Hepatic stellate cell (primary cell): ENCODE measurements around the gene LRRC27.
A peak's percentile ranks its signal among the peaks of the same experiment; 100 is the strongest.
"Not testable (repeated sequence)": the region's sequence is repeated elsewhere in the genome, so short reads cannot be mapped to it uniquely, and the experiment has no call there.

Experiments
- DNase-seq: peaks from one replicate; pipeline ENCODE4 v3.0.0; 2011; ENCODE audit warnings: low spot score

LRRC27 gene

DNA sequence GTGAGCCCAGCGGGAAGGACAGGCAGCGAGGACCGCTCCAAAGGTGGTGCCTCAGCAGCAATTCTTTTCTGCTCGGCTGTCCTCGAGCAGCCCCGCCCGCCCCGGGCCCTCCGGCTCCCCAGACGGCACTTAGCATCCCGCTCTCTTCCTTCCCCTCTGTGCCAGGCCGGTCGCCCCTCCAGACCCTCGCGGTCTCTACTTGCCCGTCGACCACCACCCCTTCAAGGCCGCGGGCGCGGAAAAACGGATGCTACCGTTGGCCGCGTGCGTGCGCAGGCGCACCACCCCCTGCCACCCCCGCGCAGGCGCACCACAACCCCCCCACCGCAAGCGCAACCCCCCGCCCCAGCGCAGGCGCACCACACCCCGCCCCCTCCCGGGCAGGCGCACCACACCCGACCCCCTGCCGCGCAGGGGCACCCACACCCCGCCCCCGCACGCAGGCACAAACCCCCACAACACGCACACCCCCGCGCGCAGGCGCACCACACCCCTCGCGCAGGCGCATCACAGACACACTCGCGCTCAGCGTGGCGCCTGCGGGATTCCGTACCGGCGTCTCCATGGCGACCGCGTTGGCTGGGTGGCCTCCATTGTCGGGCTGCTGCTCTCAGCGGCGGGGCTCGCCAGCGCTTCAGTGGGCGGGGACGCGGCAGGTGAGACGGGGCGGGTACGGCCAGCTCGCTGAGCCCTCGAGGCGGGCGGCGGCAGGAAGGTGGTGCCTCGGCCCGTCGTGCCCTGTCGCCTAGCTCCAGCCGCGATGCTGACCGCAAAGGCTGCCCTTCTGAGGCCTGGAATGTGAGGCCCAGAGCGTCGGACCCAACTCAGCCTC is at the start of gene LRRC27:
TSS of gene LRRC27 (plus strand) at position 593 of the 832 bp plus-strand sequence. CDS start 1,332 bp downstream, outside the sequence.
- DNase-seq: peak; percentile 100

DNA sequence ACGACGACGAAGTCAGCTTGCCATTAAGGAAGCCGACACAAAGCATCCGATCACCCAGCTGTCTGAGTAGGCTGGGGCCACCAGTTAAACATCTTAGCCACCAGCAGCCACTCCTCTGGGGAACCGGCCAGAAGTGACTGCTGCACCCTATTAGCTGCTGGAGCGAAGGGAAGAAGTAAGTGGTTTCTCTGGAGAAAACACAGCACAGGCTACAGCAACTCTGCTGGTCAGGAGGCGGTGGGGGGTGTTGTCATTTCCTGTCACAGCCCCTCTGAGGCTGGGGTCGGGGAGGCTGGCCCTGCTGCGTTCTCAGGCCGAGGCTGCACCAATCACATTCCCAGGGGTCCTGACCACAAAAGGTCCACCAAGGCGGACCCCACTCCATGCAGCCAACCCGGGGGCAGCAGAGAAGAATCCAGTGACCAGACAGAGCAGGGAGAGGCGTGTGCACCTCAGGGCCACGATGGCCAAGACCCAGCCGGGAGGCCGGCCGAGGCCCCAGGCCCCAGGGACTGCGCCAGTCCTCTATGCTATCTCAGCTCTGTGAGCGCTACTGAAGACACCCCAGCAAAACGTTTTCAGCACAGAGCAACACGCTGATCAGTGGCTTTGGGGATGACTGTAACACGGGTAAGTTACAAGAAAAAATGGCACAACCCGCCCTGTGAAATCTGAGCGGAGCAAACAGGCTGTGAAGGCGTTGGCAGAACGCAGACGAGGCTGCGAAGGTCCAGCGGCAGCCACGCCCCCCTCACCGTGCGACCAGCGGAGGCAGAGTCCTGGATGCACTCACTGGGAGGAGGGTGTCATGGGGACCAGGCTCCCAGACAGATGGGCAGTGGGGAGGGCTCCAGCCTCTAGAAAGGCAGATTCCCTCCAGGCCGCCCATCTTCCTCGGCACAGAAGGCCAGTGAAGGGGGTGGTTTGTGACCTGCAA is 49.1 kb upstream of the LRRC27 start:
- no peak for DNase-seq

DNA sequence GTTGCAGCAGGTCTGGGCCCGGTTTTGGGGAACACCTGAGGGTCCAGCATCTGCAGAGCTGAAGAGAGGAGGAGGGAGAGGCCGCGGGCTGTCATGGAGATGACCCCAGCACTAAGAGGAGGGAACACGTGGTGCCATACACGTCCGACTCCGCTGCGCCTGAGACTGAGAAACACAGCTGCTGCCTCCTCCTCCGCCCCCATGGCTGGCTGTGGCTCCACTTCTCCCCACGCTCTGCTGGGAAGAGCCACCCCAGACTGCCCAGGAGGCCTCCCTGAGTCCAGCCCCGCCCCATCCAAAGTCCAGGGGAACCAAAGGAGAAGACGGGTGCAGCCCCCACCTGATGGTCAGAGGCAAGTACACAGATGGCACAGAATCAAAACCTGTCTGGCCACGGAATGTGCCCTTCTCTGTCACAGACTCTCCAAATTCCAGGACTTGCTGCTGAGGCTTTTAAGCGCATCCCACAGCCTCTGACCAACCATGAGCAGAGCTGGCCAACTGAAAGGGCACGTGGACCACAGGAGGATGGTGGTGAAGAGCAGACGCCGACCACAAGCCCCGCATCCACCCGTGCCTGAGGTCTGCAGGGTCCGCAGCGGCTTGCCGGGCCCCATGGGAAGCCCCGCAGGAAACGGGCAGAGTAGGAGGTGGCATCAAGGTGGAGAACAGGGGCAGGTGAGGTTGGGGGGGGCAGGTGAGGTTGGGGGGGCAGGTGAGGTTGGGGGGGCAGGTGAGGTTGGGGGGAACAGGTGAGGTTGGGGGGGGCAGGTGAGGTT is 48.2 kb upstream of the LRRC27 start:
- DNase-seq: no peak

DNA sequence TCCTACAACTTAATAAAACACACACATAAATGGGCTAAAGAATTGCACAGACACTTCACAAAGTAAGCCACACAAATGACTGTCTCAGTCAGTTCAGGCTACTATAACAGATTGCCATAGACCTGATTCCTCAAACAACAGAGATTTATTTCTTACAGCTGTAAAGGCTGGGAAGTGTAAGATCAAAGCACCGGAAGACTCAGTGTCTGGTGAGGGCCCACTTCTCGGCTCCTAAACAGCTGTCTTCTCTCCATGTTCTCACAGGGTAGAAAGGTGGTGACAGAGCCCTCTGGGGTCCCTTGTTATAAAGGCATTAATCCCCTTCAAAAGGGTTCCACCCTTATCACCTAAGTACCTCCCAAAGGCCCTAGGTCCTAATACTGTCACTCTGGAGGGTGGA is 42.6 kb upstream of the LRRC27 start:
- DNase-seq: no peak

DNA sequence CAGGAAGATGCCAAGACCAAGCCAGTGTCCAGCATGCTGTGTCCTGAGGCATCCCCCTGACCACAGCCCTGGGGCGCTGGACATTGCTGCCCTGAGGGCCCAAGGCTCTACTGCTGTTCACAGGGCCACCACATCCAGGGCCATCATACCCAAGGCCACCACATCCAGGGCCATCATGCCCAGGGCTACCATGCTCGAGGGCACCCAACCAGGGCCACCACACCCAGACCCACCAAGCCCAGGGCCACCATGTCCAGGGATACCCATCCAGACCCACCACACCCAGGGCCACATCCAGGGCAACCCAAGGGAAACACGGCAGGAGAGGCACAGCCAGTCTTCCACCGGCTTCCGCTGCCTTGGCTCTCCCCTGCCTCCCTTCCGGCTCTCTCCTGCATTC is 41.4 kb upstream of the LRRC27 start:
- no peak for DNase-seq

DNA sequence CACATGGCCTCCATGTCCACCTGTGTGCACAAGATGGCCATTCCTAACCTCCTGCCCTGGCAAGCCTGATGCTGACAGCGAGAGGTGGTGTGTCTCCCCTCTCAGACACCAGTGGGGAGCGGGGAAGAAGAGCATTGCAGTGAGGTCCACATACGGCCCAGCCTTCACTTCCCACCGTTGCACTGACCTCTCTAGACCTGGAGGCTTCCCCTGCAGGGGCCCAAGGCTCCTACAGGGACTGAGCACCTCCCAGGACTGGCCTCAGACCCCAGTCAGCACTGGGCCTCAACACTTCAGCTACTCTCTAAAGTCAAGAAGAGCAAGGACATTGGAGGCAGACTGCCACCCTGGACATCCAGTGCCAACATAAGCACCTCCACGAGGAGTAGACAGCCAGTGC is 40.2 kb upstream of the LRRC27 start:
- no peak for DNase-seq

DNA sequence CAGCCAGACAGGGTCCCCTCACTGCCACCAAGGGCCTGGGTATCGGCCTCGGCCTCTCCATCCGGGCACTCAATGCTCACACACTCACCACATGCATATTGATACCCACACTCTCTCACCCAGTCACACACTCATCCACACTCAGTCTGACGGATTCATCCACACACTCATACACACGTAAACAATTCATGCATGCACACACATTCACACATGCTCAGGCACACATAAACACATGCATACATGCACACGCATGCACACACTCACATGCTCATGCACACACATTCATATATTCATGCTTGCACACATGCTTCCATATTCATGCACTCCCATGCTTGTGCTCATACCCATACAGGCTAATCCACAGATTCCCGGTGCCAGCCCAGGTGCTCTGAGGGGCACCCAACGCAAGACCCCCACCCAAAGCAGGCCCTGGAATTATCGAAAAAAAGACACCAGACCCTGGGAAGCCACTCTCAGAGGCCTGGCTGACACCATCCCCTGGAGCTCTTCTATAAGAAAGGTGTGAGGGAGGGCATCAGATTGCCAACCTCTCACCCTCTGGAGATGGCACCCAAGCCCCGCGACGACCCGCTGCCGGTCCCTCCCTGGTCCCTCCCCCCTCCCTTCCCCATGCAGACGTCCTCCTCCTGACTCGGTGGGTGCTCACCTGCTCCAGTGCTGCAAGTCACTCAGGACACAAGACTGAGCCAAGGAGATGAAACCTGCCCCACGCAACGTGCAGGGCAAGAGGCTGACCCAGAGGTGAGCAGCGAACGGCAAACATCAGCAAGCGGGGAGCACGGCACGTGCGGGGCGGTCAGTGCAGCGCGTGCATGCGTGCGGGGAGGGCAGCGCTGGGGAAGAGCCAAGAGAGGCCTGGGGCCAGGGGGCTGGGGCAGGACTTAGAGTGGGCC is 39.4 kb upstream of the LRRC27 start:
- DNase-seq: no peak

DNA sequence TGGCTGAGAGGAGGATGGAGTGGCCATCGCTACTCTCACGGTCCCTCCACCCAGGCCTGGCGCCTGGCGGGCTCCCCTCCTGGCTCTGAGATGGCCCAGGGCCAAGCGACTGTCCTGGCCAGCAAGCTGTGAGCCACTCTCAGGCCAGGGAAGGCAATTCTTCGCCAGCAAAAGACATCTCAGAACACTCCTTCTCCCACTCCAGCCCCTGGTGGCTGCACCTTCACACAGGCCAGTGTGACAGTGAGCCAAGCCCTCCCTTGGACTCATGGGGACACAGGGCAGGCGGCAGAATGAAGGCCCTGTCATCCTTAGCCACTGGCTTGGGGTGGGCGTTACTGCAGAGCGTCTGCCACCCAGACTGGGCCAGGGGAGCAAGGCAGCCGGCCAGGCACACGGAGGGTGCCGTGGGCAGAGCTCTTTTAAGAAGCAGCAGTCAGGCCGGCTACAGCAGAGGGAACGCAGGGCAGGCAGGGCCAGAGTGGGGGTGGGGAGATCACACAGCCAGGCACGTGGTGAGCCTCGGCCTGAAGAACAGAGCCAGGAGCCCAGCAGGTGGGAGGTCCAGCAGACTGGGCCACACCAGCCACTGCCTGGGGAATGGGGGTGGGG is 38.7 kb upstream of the LRRC27 start:
- no peak for DNase-seq

DNA sequence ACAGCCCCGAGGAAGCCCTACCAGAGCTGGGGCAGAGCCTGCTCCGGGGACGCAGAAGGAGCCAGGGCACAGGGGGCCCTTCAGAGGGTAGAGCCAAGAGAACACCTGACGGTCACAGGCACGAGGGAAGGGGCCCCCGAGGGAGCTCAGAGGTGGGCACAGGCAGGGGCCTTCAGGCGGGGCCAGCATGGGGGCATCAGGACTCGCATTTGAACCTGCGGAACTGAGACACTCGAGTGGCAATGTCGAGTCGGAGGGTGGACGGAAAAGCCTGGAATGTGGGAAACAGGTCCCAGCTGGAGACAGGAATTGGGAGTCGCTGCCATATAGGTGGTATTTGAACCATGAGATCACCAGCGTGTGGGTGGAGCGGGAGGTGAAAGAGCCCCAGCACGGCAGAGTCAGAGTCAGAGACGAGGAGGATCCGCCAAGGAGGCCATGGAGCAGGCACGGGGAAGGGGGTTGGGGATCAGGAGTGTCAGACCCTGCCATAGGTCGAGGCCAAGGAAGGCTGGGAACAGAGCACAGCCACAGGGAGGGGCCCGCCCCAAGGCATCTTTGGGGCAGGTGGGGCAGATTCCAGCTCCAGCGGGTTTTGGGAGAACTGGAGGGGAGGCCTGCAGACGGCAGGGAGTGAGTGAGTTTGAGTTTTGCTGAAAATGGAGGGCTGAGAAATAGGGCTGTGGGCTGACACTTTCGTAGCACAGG is 38.0 kb upstream of the LRRC27 start:
- DNase-seq: no peak

DNA sequence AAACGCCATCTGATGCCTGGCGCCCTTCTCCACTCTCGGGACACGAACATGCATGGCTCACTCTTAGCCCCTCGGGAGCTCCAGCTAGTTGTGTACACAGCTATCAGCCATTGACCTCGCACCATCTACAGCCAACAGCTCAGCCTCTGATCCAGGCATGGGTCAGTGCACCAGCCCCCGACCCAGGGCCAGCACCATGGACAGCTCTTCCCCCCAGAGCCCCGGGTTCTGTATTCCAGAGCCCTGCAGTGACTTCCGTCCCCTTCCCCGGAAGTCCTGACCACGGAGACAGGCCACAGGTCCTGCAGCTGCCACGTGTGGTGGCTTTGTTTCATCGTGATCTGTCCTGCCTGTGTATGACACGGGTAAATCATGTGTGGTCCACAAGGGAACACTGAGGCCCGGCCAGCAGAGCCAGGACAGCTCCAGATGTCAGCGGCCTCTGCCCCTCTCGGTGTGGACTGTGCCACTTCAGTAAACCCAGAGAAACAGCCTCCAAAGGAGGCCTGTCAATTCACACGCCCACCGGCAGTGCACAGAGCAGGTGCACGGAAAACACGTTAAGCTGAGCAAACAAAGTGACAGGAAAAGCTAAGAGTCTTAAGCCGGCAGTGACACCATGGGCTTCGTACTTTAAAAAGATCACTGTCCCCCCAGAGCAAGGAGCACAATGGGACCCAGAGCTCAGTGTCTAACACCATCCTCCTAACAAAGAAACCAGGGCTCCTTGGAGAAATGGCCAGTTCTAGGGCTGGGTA is 37.3 kb upstream of the LRRC27 start:
- no peak for DNase-seq

DNA sequence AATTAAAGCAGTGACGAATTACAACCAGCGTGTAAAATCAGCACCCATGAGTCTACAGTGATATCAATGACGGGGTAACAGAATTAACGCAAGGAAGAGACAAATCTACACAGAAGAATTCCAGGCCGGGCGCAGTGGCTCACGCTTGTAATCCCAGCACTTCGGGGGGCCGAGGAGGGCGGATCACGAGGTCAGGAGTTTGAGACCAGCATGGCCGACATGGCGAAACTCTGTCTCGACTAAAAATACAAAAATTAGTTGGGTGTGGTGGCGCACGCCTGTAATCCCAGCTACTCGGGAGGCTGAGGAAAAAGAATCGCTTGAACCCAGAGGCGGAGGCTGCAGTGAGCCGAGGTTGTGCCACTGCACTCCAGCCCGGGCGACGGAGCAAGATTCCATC is 36.5 kb upstream of the LRRC27 start:
- DNase-seq: not testable (repeated sequence)

DNA sequence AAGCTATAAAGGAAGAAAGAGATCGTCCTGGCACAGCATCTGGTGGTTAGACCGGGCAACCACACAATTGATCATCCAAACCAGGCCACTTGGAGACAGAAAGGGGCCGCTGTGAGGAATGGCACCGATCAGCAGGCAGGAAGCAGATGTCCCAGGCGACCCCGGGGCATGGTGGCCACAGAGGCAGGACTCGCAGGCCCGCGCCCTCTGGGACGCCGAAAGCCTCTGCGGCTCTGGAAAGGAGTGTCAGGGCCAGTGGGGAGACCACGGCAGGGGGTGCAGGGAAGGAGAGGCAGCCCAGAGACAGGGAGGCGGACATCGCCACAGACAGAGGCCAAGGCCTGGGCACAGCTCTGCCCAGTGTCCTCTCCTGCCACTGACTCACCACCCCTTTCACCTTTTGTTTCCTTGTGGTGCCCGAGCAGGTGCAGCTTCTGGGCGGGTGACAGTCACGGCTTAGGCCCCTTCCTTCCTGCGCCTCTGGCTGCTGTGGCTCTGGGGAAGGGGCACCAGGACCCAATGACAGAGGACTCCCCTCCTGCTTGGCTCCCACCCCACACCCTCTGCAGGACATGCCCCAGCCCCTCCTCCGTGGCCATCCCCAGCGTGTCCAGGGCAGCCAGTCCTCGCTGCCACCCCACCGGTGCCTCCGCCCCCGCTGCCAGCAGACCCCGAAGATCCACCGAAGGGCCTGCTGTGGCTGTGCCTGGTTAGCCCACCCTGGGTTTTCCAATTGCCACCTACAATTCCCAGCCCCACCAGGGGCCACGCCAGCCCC is 35.1 kb upstream of the LRRC27 start:
- DNase-seq: no peak

DNA sequence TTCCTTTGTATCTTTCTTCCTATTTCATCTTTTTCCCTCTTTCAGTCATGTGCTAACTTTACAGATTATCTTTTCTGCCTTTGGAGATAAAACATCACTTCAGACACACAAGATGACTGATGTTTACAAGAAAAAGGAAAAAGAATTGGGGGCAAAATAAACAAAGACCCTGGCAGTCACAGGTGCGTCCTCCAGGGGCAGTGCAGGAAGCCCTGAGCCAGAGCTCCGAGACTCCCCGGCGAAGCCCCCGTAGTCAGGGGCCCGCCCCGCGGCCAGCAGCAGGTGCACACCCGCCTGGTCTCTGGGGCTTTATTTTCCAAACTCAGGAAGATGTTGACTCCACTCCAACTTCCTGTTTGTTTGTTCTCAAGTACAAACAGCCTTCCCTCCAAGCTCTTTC is 34.5 kb upstream of the LRRC27 start:
- no peak for DNase-seq

DNA sequence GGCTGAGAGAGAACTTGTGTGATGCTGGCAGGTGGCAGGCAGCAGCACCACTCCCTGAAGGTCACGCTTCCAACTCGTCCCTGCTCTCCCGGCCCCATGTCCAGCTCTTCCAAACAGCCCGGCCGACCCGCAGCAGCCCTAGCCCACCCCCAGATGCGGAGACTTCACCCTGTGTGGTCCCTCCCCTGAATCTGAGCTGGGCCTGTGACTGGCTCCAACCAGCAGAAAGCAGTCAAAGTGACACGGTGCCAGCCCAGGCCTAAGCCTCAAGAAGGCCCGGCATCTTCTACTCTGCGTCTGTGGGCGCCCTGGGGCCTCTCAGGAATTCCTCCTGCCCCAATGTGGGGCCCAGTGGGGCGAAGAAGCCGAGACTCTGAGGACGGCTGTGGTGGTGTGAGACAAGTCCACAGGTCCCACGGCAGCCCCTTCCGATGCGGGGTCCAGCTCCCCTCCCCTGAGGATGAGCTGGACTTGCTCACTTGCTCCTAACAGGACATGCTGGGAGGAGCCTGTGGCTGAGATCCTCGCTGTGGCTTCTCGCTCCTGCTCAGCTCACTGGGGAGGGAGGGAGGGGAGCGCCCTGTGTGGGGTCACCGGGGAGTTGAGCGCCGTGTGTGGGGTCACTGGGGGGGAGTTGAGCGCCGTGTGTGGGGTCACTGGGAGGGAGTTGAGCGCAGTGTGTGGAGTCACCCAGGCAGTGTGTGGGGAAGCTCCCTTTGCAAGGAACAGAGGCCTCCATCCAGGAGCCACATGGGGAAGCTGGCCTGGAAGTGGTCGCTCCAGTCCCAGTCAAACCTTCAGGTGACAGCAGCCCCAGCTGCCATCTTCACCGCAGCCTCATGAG is 33.7 kb upstream of the LRRC27 start:
- no peak for DNase-seq

DNA sequence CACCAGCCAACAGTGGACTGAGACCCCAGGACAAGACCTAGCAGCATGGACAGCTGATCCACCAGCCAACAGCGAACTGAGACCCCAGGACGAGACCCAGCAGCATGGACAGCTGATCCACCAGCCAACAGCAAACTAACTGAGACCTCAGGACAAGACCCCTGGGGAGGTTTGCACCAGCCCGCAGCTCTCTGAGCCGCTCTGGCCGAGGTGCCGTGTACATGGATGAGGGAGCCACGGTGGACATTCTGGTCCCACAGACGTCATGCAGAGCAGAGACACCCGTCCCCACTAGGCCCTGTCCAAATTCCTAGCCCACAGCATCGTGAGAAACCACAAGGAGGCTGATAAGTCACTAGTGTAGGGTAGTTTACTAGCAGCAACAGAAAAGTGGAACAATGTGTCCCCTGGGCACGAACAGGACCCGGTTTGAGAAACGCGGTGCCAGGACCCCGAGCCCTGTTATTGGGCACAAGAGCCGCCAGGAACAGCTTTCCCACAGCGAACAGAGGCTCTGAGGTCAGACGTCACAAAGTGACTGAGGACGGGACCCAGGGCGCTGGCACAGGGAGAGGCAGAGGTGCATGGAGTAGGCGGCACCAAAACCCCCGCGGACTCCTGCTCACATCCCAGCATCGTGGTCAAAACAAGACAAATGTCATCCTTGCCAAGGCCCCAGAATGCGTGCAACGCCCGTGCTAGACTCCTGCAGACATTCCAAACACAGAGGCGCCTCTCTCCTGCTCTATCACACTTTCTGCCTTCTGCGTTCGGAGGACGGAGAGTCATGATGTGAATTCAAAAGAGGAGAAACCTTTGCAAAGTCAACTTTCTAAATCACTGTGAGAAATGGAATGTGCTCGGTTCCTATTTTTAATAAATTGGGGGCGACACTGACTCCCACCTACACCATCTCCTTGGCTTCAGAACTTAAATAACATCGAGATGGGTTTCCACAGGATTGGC is 32.3 kb upstream of the LRRC27 start:
- no peak for DNase-seq

DNA sequence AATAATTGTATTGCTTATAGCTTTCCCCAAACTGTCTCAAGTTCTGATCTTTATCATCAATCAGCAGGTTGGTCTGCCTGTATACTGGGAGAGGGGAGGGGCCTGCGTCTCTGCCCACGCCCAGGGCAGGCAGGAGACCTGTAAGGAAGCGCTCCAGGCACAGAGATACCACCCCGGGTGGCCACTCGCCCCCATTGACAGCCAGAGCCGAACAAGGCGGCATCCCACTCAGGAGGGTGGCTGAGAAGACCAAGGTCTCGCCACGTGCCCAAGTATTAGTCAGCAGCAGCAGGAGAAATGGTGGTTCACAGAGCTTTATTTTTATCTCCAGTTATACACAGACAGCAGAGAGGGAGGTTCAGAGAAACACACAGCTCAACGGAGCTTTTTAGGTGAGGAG is 31.4 kb upstream of the LRRC27 start:
- no peak for DNase-seq
